GM18520 (cell line): ENCODE data around the gene METTL14.
"Not testable (repeated sequence)": the region's sequence is repeated elsewhere in the genome, so short reads cannot be mapped to it uniquely, and the experiment has no call there.

ENCODE experiments used
- ATAC-seq: cut with Tn5 transposase; IDR thresholded peaks from one replicate; pipeline ENCODE4 v1.9.1; 2021; ENCODE audit not compliant: unreplicated experiment

METTL14 gene

DNA sequence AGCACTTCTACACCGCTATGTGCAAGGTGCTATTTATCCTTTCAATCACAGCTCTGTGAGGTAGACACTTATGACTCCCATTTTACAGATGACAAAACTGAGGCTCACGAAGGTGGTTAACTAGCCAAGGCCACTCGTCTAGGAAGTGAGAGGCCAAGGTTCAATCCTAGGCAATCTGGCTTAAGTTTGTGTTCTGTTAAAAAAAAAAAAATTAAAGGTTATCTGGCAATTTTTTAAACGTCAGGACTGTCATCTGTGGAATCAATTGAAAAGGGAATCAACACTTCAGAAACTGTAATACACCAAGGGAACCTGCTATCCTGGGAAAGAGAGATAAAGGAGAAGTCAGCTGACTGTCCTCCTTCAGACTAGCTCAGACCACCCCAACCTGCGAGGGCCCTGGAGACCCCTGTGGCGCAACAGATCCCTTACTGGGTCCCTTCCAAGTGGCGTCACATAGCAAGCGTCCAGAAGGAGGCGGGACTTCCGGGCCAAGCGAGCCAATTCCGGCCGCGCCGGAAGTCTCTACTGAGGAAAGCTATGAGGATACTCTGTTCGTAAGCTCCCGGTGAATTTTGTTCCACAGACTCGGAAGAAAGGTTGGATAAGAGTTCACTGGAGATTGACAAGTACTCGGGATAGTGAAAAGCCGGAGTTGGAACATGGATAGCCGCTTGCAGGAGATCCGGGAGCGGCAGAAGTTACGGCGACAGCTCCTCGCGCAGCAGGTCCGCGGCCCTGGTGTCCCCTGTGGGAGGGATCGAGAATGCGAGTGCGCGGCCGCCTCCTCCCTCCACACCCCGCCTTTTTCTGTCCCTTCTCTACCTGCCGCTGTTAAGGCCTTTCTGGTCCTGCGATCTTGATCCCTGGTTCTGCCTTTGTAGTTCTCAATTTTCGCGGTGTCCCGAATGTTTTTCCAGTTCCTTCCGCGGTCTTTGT lies at the start of gene METTL14:
Gene METTL14, plus strand, starts transcription at position 520 of the 939 bp plus-strand sequence. Its CDS starts 143 bp downstream, at position 663.
- ATAC-seq, result peak; percentile 99

DNA sequence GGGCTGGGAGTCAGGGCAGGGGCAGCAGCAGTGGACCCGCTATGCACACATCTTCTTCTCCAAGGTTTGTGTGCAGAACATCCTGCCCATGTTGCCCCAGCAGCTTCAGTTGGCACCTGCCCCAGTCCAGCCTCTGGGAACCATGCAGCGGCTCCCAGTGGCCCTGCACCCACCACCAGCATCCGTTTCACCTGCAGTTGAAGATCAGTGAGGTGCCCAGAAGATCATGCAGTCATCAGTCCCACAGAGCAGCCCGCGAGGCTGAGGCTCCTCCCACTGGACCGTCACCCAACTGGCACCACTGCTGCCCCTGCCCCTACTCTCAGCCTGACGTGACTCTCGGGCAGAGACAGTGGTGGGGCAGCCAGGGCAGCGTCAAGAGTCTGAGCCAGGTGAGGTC lies 49.1 kb upstream of the METTL14 start:
- ATAC-seq, result not testable (repeated sequence)

DNA sequence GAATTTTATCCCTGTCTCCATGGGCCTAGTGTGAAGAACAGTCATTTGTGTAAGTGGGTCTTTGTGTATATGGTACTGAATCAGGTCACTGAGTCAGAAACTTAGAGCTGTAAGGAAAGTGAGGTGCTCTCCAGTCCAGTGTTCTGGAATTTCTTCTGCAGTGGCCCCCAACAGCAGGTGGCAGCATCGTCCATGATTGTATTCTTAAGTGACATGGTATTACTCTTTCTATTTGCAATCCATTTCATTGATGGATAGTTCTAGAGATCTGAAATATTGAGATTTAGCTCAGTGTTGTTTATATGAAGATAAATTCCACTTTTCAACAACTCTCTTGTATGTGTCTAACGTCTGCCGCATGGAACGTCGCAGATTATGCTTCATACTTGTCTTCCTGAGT lies 20.5 kb upstream of the METTL14 start:
- ATAC-seq, result not testable (repeated sequence)

DNA sequence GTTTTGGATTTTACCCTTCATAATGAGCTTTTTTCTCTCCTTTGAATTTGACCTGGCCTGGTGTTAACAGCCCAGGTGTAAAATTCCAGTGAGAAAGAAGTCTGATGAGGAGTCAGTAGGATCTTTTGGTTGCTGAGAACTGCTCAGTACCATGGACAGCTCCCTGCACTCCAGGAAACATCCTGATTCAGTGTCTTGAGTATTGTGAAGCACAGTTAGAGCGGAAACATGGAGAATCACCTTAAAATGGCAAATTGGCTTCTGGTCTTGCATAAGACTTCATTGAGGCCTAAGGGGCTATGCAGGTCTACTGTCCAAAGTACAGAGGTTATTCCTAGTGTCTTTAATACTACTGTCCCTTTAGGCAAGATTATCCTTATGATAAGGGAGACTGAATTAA lies 16.0 kb upstream of the METTL14 start:
- ATAC-seq, result not testable (repeated sequence)

DNA sequence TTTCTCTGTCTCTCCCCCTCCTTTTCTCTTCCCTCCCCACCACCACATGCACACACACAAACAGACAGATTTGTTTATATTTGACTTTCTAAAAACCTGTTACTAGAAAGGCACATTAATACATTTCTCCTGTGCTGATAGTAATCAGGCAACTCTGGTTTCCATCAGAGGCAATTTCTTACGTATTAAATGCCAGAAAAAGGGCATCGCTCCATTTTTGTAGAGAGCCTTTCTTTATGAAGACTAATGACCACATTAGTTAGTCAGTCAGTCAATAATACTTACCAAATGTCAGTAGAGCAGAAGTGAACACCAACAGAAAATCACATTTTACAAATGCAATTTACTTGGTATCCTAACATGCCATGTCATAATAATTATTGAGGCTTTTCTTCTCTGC lies 14.2 kb upstream of the METTL14 start:
- ATAC-seq, result not testable (repeated sequence)

DNA sequence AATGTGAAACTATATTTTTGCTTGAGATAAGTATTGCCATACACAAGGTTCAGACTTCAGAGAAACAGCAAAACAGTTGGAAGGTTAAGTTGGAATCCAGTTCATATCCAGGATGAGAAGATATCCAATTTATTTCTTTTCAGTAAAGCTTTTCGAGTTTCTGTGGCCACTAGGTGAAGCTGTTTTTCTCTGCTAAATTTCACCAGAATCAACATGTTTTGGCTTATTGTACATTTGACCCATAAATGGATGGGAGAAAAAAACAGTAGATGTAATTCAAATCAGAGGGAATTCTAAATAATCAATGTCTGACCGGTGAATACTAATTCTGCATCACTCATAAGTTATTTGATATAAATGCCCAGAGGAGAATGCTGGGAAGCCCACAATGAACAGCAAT lies 9.1 kb upstream of the METTL14 start:
- ATAC-seq, result no peak

DNA sequence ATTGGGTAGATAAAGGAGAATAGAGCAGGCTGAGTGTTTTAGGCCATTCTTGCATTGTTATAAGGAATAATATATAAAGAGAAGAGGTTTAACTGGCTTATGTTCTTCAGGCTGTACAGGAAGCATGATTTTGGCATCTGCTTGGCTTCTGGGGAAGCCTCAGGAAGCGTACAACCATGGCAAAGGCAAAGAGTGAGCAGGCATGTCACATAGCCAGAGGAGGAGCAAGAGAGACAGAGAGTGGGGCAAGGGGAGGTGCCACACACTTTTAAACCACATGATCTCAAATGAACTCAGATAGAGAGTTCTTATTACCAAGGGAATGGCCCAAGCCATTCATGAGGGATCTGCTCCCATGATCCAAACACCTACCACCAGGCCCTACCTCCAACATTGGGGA lies 4.4 kb upstream of the METTL14 start:
- ATAC-seq, result no peak

DNA sequence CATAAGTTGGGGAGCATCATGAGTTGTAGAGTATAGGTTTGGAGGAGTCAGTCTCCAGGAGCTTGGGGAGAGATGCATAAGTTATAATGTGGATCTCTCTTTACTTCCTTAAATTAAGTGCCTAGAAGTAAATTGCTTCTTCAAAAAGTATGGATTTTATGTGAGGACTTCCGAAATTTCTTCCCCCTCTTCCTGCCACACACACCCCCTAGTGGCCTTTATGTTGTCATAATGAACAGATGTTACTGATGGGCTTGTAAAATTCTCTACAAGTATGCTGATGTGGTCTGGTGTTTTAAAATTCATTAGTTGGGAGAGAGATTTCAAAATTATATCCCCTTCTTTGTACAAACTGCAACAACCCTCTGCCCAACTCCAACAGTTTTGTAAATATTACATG lies 2.3 kb upstream of the METTL14 start:
- ATAC-seq, result no peak

DNA sequence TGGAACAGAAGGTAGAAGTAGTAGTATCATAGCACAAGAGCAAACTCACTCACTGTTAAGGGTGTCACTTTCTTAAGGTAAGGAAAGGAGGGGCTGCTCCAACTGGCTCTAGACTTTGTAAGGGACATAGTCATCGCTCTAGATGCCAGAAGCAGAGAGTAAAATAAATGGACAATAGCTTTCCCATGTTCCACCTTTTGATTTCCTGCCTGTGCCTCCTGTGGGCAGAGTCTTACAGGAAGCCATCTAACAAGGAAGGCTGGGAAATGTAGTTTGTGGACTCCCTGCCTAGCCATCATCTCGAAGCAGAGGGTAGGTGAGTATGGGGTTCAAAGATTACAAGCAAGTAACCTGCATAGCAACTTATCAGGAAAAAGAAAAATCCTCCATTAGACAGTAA lies 1.7 kb upstream of the METTL14 start:
- no peak for ATAC-seq

DNA sequence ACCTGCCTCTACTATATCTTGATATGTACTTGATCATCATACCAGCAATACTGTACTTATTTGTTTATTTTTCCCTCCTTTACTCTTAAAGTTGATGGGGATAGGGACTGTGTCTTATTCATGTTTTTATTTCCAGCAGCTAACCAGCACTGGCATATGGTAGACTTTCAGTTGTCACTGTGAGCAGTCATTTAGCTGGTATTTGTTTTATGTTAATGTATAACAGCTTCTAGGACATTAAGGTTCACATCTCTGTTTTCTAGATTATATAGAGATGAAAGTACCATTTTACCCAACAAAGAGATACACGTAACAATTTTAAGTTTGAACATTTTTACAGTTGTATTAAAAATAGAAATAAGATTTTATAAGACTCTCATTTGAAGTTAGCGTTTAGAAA lies 17.9 kb downstream of the METTL14 start:
- ATAC-seq, result no peak

DNA sequence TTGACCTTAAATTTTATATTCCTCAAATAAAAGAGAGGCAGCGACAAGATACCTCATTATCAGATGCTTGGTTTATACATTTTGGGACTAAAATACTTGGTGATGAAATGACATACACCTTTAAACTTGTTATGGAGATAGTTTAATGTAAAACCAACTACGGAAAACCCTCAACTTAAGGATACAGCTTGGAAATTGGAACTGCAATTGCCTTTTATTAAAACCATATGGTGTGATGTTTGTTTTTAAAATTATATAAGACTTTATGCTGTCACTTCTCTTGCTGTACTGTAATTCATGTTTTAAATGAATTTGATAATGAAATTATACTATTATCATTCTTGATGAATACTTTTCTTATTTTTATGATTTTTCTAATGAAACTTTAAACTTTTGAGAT lies 25.9 kb downstream of the METTL14 start:
- ATAC-seq, result no peak

DNA sequence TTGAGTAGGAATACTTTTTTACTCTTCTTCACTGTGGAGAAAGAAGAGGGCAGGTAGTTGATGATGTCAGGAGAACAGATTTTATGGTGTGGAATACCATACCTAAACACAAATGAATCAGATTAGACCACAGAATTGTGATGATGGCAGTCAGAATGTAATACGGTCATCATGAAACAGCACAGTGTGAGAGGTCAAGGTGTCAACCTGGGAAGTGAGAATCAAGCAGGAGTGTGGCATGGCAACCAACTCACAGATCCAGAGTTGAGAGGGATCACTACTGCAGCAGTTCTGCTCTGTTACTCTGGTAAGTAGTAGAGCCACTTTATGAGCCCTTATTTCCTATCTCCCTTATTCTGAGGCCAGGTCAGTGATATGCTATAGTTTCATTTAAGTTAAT lies 27.7 kb downstream of the METTL14 start:
- no peak for ATAC-seq

DNA sequence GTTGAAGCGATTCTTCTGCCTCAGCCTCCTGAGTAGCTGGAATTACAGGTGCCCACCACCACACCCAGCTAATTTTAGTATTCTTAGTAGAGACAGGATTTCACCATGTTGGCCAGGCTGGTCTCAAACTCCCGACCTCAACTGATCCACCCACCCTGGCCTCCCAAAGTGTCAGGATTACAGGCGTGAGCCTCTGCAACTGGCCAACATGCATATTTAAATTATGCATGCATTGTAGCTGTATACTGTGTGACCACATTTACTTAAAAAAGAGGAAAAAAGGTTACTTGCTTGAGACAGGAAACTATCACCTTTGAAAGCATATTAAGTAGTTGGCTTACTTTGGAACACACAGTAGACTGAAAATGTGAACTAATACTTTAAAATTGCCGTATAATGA lies 29.5 kb downstream of the METTL14 start:
- no peak for ATAC-seq

DNA sequence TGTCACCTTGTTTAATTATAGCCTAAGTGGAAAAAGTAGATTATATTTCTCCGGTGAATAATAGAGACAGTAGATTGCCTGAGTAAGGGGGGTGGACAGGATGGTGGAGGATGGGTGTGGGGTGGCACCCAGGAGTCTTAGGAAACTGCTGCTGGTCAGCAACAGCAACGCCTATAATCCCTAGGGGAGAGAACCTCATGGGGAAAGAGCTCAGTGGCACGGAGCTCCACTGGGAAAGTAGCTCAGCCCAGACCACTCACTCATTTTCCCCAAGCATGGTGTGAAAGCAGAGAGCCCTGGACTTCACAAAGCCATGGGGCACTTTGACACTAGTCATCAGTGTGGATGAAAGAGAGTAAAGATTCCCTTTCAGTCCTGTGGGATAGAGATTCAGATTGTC lies 31.1 kb downstream of the METTL14 start:
- ATAC-seq, result no peak

DNA sequence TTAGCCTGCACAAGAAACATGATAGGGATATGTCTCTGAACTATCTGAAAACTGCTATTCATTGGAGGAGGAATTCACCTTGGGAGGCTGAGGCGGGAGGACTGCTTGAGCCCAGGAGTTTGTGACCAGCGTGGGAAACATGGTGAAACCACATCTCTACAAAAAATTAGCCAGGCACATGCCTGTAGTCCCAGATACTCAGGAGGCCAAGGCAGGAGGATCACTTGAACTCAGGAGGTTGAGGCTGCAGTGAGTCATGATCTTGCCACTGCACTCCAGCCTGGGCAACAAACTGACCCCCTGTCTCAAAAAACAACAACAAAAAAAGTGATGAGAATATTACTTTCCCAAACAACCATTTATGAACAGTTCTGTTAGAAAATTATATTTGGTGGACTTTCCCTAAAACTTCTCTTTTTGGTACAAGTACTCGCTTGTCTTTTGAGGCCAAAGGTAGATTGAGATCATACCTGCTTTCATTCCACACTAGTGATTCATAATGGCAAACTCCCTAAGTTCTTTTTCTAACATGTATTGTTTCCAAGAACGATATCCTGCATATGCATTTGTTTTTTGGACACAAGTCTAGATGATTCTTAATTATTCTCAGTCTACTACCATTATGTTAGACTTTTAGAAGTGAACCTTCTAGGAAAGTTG lies 33.4 kb downstream of the METTL14 start:
- no peak for ATAC-seq

DNA sequence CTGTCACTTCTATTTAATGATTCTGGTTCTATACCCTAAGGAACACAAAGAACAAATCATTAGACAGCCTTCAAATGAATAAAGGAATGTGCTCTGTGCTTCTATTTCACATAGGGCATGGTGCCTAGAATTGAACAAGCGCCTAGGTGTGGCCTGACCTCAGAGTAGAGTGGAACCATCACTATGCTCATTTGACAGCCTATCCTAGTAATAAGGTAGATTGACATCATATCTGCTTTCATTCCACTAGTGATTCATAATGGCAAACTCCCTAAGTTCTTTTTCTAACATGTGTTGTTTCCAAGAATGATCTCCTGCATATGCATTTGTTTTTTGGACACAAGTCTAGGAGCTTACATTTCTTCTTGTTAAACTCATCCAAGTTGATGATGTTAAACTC lies 36.6 kb downstream of the METTL14 start:
- no peak for ATAC-seq

DNA sequence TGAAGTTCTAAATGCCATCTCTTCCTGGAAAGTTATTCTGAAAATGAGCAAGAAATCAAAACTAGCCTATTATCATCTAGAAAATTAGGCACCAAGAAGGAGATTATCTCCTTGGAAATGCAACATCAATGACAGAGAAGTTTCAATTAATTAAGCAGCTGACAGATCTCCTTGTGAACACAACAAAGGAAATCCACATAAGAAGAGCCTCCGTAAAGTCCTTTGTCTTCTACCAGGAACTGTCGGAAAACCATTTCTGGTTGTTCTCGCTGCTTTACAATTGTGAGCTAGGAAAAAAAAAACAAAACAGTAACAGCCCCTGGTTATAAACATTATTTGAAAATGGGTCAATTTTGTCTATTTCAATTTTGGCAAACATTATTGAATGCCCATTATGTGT lies 38.2 kb downstream of the METTL14 start:
- no peak for ATAC-seq

DNA sequence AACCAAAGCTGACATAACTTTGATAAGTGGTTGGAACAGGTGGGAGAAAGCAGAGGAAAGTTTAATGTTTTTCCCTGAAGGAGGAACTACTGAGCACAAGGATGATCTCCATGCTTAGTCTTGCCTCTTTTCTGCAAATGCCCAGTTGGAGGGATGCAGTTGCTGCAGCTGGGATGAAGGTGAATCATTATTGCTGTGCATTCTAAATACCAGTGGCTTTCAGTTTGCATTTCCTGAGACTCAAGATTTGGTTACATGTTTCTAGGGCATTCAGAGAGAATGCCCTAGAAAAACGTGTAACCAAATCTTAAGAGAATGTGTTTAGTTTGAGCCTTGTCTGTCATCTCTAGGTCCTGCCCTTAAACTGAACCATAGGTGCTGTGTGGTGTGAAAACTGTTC lies 42.2 kb downstream of the METTL14 start:
- peak; percentile 28 for ATAC-seq

DNA sequence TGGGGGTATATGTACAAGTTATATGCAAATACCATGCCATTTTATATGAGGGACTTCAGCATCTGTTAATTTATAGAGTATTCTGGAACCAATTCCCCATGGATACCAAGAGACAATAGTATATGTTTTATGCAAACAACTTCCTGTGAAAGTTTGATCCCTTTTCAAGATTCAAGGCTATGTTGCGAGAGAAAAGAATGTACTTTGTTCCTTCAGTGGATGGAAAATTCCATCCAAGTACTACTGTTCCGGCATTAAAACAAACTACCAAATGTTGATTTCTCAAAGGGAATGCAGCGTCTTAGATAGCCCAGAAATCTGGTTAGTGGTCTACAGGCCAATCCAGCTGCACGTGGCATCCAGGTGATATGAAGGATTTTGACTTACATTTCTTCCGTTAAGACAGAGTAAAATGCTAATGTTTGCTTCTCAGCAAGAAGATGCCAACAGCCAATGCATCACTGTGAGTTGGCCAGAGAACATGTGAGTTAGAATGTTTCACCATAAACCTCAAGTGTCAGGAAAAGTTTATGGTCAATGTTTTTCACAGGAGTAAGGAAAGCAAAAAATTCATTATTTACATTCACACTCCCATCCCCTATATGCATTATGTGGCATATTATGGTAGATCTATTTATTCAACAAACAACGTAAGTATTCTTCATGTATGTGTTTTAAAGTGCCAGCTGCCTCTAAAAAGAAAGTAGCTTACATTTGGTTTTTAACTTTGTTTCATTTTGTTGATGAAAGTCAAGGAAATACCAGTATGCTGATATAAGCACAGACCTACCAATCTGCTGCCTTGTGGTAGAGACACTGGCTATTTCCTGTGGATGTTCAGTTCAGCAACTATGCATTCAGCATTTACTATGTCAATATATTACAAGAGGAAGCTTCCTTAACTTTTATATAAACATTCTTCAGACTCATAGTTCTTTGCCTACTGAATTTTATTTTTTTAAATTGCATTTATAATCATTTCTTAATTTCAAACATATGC lies 44.4 kb downstream of the METTL14 start:
- no peak for ATAC-seq

DNA sequence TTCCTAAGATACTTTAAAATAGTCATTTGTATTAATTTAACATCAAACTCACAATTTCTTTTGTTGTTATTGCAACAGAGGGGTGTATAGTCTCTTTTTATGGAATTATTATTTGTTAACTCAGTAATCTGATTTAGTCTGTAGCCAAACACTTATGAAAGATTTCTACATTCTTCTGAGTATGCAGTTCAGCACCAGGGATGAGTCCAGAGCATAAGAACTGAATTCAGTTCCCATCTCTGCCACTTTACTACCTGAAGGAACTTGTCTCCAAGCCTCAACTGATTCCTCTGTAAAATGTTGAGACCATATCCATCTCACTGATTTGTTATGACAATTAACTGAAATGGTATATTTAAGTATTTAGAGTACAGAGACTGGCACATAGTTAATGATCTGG lies 45.5 kb downstream of the METTL14 start:
- ATAC-seq, result no peak
